Caki2 (cell line): Measurements from ENCODE around the gene SERP2. TPM values are rescaled to one million over a fixed set of nuclear protein-coding genes. Genes with fewer than 3 reads are reported as not detected.

ENCODE experiments used
- DNase-seq: peaks from one replicate; pipeline ENCODE4 v3.0.0-alpha.2; 2015; ENCODE audit warnings: low read depth
- in situ Hi-C: cut with HindIII; loops from 2 replicates; pipeline ENCODE4 v1.10.0; 2016; ENCODE audit warnings: low sequenced_read_pairs, low pct_unique_long_range_greater_than_20kb, mixed read lengths
- total RNA-seq: library from RNA; depleted of rRNA; stranded (reverse); fragments of >200 nt; shearing (Covaris generic); gene quantifications from 2 replicates; pipeline ENCODE4 v1.2.3, GENCODE V29; 2014; ENCODE audit warnings: low replicate concordance

SERP2 gene
- total RNA-seq, 1 experiment from 2014 or later = not detected

GRCh38 chr13:44352671-44353070 is 21.0 kb upstream of the SERP2 start:
- no peak for DNase-seq
- in situ Hi-C loops = no loop called here

DNA sequence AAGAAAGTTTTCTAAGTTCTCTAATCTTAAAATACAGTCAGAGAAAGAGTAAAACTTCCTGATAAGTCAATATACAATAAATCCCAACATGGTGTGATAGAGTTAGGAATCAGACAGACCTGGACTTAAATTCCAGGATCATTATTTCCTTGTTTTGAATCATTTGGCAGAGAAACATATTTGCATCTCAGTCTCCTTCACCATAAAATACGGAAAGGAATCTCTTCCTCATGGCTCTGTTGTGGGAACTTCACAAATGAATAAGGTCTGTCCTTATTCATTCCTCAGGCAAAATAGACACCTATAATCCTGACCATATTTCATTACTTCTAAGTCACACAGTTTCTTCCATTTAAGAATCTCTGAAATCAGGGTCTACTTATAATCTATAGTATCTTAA is 19.3 kb upstream of the SERP2 start:
- no peak for DNase-seq
- in situ Hi-C loops = no loop called here

DNA sequence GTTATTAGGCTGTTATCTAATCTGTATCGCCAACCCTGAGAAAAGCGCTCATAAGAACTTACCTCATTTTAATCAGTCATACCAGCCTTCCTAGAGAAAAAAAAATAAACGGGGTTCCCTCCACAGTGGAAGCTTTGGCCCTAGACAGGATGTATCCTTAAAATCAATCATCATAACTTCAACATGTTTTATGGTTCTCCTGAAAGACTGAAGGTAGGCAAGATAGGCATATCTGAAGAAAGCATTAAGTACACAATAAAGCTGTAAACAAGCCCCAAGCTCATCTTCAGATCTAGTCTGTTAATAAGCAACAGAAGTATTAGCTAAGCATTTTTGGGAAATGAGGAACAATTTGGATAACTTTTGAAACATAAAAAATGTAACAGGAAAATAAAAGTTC is 18.7 kb upstream of the SERP2 start:
- no peak for DNase-seq
- in situ Hi-C loops = no loop called here

DNA sequence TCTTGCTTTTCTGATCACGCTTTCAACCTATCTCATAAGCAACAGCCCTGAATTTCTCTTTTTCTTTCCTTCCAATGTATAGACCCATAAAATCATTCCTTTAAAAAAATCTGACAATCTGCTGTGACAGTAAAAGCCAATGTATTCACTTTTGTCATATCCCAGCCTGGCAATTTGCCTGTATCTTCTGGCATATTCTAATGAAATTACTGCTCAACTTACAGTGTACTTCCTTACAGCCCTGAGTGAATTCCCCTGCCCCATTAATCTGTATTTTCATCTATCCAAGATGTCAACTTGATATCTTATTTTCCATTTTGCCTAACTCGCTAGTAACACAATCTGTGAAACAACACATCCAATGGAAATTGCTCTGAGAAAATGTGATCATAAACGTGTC is 18.0 kb upstream of the SERP2 start:
- in situ Hi-C loops = no loop called here

DNA sequence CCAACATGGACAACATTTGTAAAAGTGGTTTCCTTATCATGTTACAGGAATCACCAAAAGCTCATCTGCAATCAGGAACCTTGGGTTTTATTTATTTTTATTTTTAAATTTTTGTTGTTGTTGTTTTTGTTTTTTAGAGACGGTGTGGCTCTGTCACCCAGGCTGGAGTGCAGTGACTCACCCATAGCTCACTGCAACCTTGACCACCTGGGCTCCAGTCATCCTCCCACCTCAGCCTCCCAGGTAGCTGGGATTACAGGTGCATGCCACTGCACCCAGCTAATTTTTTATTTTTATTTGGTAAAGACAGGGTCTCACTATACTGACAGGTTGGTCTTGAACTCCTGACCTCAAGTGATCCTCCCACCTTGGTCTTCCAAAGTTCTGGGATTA is 13.6 kb upstream of the SERP2 start:
- DNase-seq = no peak

More for the DNA sequence above, 18.0 kb upstream of the SERP2 start:
- DNase-seq = no peak

GRCh38 chr13:44362394-44363040 is 11.1 kb upstream of the SERP2 start:
- in situ Hi-C loops = no loop called here
- DNase-seq = no peak

More for the DNA sequence above, 13.6 kb upstream of the SERP2 start:
- in situ Hi-C loops = no loop called here

DNA sequence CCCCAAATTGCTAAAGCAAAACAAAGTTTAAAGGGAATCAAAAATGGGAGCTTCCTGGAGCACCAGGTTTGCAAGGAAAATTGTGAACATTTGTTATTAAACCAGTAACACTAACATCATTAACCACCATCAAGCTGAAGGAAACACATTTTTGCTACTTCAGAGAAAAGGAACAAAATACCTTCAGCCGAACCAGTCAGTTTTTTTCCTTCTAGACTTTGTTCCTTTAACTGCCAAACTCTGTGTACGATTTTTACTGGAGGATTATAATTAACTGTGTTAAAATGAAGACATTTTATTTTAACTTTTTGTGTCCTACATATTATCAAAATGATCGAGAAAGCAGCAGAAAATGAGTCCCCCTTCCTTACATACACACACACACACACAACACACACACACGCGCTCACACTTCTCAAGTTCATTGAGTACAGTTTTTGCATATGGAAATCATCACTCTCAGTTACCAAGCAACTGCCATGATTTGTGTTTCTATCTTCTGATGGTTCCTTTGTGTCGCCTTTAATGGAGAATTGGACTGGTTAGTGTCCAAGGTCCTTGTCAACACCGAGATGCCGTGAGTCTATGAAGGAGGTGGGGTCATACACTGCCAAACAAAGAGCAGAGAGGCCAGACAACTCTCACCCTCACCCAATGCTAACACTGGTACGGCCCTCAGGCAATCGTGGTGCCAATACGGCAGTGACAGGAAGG is 9.8 kb upstream of the SERP2 start:
- DNase-seq = no peak
- in situ Hi-C loops = no loop called here

GRCh38 chr13:44364345-44365000 is 9.2 kb upstream of the SERP2 start:
- in situ Hi-C loops = no loop called here
- DNase-seq = peak; percentile 19

GRCh38 chr13:44365008-44365407 is 8.6 kb upstream of the SERP2 start:
- no peak for DNase-seq
- in situ Hi-C loops = no loop called here

DNA sequence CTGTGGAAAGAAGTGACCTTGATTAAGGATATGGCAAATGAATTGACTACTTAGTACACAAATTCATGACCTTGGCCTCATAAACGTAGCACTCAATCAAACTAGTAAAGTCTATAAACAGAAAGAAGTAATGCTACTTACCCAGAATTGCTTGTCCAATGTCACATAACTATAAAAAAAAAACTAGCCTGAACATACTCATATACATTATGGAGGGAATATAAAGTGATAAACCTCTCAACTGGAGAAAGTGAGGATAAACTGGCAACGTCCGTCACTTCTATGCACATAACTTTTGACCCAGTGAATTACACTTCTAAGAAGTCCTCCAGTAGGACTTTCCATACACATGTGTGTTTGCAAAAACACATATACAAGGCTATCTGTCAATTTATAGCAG is 7.7 kb upstream of the SERP2 start:
- in situ Hi-C loops = no loop called here
- DNase-seq = no peak

DNA sequence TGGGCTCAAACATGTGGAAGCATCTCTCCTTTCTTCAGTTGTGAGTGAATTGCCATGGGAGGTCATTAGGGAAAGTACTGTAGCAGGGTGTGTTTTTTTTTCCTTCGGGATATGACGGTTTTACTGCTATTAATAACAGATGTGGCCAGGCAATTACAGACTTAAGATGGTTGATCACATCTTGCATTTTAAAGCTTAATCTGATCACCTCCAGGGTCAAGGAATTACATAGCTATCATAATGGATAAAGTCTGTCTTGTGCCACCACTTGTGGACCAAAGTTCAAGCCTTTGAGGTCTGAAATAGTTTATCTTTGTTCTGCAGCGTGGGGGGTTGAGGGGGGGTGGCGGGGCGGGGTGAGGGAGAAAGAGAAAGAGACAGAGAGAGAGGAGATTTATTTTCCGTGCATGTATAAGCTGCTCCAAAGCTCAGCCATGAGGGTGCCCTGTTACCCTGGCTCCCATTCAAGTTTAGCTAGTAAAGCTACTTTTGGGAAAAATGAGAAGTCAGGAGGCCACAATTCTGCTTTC is 5.5 kb upstream of the SERP2 start:
- in situ Hi-C loops = no loop called here
- DNase-seq = no peak

- in situ Hi-C loops = no loop called here
- DNase-seq = no peak
Measured at GRCh38 chr13:44368599-44369368, 4.8 kb upstream of the SERP2 start.

DNA sequence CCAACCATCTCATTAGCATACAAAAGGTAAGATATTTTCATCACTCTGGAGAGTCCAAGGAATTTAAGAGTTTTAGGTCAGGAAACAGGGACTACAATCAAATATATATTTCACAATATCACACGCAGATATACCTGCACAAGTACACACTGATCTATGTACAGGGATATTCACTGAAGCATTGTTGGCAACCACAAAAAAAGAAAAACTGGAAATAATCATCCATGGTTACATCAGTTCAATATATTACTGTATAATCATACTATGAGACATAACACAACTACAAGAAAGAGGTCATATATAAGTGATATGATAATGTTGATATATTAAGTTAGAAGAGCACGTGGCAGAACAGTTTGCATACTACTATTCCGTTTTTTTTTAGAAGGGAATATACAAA is 2.2 kb upstream of the SERP2 start:
- no peak for DNase-seq

GRCh38 chr13:44373247-44373600 is 400 bp upstream of the SERP2 start:
- DNase-seq = no peak
- in situ Hi-C loops = no loop called here

More for the DNA sequence above, 2.2 kb upstream of the SERP2 start:
- in situ Hi-C loops = no loop called here

DNA sequence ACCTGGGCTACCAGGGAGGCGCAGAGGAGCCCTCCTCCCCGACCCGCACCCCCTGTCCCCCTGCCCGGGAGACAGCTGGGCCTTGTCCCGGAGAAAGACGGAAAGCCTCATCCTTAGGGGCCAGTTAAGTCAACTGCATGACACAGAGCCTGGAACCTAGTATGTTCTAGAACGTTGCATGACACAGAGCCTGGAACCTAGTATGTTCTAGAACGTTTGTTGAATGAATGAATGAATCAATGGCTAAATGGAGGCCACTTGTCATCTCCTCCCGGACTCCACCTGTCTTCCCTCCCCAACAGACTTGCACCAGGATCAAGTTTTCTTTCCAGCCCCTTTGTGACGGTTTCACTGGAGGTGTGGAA is 706 bp downstream of the SERP2 start:
- DNase-seq = no peak
- in situ Hi-C loops = no loop called here

DNA sequence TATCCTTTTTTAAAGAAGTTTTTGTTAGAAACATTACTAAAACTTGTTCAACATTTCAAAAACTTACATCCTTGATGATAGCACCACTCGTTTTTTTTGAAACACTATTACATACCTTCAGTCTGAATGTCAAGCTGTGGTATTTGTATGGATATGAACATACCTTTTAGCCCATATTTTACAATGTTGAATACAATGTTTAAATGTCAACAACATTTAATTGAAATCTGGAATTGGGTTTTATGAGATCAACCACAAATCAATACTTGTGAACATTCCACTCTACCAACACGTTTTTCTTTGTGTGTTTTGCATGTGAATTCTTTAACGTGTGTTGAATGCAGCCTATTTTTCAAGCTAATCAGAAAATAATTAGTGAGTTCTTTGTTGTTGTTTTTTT is 4.7 kb downstream of the SERP2 start:
- no peak for DNase-seq
- in situ Hi-C loops = no loop called here

DNA sequence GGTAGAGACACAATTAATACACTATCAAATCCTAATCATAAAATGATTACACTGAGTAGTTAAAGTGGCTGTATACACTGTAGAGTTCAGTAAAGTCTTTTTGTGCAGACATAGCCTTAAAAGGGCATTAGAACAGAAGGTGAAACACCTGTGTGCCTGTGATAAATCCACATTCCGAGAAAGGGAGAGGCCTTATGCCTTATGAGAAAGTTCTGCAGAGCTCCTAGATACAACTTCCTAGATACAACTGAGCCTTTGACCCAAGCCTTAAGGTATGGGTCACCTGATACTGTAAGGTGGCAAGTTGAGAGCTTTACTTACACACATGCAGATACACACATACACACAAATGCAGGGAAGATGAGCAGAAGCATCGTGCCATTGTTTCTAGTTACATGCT is 6.3 kb downstream of the SERP2 start:
- in situ Hi-C loops = no loop called here

DNA sequence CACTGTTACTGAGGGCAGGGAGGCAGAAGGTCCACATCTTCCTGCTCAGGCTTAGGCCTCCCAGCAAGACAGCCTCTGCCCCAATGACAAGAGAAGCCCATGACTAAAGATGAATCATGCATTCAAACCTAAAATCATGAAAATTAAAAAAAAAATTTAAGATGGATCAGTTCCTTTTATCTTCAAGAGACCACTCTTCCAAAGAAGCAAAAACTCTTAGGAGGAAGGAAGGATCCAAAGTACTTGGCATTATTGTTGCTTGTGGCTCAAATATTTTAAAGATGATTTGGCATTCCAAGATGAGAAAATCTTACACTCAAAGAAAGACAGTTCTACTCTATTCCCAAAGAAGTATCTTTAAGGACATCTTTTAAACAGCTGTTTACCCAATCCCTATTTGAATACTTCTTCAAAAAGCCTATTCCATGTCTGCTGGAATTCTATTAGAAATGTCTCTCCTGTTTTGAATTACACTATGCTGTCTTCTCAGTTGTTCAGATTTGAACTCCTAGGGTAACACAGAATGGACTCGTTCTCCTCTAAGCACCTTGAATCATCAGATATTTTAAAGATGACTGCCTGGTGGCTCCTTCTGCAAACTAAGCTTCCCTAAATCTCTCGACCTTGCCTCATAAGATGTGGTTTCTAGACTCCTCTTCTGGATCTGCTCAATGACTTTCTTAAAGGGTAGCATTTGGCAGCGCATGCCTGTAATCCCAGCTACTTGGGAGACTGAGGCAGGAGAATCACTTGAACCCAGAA is 7.0 kb downstream of the SERP2 start:
- DNase-seq = no peak
- in situ Hi-C loops = no loop called here

More for the DNA sequence above, 6.3 kb downstream of the SERP2 start:
- DNase-seq = no peak
